GM12875 (cell line): ENCODE measurements around the gene APOA1.

Experiments
- H3K4me3 ChIP-seq: one replicate; pipeline ENCODE4 v1.5.1; 2011; ENCODE audit warnings: low read depth, low read length, control low read depth
- TF ChIP-seq, protein P1 (sequence below): IDR thresholded peaks from 2 replicates; pipeline ENCODE4 v1.5.1; 2011; ENCODE audit warnings: low read depth, mild to moderate bottlenecking, control low read depth, inconsistent platforms, low read length, moderate library complexity, borderline replicate concordance; ENCODE audit not compliant: insufficient read depth

APOA1 gene

DNA sequence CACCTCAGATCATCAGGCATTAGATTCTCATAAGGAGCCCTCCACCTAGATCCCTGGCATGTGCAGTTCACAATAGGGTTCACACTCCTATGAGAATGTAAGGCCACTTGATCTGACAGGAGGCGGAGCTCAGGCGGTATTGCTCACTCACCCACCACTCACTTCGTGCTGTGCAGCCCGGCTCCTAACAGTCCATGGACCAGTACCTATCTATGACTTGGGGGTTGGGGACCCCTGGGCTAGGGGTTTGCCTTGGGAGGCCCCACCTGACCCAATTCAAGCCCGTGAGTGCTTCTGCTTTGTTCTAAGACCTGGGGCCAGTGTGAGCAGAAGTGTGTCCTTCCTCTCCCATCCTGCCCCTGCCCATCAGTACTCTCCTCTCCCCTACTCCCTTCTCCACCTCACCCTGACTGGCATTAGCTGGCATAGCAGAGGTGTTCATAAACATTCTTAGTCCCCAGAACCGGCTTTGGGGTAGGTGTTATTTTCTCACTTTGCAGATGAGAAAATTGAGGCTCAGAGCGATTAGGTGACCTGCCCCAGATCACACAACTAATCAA, 5.6 kb downstream of the APOA1 start:
- TF ChIP-seq, protein P1, sequence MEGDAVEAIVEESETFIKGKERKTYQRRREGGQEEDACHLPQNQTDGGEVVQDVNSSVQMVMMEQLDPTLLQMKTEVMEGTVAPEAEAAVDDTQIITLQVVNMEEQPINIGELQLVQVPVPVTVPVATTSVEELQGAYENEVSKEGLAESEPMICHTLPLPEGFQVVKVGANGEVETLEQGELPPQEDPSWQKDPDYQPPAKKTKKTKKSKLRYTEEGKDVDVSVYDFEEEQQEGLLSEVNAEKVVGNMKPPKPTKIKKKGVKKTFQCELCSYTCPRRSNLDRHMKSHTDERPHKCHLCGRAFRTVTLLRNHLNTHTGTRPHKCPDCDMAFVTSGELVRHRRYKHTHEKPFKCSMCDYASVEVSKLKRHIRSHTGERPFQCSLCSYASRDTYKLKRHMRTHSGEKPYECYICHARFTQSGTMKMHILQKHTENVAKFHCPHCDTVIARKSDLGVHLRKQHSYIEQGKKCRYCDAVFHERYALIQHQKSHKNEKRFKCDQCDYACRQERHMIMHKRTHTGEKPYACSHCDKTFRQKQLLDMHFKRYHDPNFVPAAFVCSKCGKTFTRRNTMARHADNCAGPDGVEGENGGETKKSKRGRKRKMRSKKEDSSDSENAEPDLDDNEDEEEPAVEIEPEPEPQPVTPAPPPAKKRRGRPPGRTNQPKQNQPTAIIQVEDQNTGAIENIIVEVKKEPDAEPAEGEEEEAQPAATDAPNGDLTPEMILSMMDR = no peak
- no peak overlapping the region for H3K4me3 ChIP-seq

DNA sequence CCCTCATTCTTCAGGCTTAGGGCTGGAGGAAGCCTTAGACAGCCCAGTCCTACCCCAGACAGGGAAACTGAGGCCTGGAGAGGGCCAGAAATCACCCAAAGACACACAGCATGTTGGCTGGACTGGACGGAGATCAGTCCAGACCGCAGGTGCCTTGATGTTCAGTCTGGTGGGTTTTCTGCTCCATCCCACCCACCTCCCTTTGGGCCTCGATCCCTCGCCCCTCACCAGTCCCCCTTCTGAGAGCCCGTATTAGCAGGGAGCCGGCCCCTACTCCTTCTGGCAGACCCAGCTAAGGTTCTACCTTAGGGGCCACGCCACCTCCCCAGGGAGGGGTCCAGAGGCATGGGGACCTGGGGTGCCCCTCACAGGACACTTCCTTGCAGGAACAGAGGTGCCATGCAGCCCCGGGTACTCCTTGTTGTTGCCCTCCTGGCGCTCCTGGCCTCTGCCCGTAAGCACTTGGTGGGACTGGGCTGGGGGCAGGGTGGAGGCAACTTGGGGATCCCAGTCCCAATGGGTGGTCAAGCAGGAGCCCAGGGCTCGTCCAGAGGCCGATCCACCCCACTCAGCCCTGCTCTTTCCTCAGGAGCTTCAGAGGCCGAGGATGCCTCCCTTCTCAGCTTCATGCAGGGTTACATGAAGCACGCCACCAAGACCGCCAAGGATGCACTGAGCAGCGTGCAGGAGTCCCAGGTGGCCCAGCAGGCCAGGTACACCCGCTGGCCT, 7.1 kb downstream of the APOA1 start:
- TF ChIP-seq, protein P1 = no peak
- no peak overlapping the region for H3K4me3 ChIP-seq

DNA sequence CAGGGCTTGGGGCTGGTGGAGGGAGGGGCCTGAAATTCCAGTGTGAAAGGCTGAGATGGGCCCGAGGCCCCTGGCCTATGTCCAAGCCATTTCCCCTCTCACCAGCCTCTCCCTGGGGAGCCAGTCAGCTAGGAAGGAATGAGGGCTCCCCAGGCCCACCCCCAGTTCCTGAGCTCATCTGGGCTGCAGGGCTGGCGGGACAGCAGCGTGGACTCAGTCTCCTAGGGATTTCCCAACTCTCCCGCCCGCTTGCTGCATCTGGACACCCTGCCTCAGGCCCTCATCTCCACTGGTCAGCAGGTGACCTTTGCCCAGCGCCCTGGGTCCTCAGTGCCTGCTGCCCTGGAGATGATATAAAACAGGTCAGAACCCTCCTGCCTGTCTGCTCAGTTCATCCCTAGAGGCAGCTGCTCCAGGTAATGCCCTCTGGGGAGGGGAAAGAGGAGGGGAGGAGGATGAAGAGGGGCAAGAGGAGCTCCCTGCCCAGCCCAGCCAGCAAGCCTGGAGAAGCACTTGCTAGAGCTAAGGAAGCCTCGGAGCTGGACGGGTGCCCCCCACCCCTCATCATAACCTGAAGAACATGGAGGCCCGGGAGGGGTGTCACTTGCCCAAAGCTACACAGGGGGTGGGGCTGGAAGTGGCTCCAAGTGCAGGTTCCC, 7.8 kb downstream of the APOA1 start, which contains the start of gene APOC3:
APOC3 (plus strand) TSS at position 383 of the 659 bp plus-strand sequence. CDS start 676 bp downstream, outside the sequence.
- TF ChIP-seq, protein P1 = no peak
- H3K4me3 ChIP-seq = no peak within 1 kb of the TSS

DNA sequence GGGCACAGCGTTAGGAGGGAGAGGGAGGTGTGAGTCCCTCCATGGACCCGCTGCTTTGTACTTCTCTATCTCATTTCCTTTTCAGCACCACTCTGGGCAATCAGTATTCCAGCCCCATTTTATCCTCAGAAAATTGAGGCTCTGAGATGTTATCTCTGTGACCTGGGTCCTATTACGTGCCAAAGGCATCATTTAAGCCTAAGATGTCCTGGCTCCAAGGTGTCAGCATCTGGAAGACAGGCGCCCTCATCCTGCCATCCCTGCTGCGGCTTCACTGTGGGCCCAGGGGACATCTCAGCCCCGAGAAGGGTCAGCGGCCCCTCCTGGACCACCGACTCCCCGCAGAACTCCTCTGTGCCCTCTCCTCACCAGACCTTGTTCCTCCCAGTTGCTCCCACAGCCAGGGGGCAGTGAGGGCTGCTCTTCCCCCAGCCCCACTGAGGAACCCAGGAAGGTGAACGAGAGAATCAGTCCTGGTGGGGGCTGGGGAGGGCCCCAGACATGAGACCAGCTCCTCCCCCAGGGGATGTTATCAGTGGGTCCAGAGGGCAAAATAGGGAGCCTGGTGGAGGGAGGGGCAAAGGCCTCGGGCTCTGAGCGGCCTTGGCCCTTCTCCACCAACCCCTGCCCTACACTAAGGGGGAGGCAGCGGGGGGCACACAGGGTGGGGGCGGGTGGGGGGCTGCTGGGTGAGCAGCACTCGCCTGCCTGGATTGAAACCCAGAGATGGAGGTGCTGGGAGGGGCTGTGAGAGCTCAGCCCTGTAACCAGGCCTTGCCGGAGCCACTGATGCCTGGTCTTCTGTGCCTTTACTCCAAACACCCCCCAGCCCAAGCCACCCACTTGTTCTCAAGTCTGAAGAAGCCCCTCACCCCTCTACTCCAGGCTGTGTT, 8.5 kb downstream of the APOA1 start:
- no peak overlapping the region for H3K4me3 ChIP-seq
- TF ChIP-seq, protein P1 = no peak

DNA sequence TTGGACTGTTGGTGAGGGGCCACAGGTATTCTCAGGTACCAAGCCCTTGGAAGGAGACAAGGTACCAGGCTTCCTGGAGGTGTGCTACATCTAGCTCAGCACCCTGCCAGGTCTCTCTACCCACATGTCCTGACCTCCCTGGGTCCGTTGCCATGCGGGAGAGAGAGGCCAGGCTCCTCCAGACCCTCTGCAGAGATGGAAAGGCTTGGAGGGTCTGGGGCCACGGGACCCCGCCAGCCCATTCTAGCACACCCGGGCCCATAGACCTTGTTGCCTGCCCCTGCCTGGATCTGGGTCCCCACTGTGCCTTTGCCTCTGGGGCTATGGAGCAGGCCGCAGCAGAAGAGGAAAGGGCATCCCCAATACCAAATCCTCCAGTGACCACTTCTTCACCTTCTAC, 10.0 kb downstream of the APOA1 start:
- TF ChIP-seq, protein P1 = no peak

DNA sequence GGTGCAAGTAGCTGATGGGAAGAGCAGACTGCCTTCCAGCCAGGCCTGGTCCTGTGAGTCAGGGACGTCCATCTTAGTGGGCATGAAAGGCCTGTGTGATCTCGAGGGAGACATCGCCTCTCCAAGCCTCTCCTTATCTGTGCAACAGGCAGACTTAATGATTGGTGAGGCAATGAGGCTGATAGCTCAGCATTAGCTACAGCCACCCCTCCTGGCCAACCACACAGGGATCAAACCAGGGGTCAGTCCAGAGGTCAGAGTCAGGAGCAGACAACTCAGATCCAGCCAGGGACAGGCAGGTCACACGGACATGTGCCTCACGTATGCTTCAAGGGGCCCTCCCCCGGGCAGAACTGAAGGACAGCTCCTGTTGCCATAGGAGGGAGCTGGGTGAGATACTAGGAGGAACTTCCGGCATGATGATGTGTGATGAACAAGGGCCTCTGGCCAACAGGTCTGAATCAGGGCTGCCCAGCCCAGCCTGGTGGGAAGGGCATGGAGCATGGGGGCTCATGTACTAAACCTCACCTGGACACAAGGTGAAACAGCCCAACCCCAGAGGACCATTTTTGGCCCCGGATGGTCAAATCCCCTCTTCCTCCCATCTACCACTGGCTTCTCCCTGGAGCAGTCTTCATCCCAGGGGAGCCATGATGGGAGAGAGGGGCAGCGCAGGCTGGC, 10.5 kb downstream of the APOA1 start:
- no peak overlapping the region for H3K4me3 ChIP-seq
- TF ChIP-seq, protein P1 = no peak

More for the DNA sequence above, 10.0 kb downstream of the APOA1 start:
- no peak overlapping the region for H3K4me3 ChIP-seq
